CD4-positive, alpha-beta T cell treated with Interleukin-10 for 1 hour (primary cell): ENCODE results near the gene IFIH1.
A peak's percentile ranks its signal among the peaks of the same experiment; 100 is the strongest.

ENCODE experiments used
- DNase-seq: peaks from one replicate; pipeline ENCODE4 v3.0.0-alpha.2; 2020

The IFIH1 gene

DNA sequence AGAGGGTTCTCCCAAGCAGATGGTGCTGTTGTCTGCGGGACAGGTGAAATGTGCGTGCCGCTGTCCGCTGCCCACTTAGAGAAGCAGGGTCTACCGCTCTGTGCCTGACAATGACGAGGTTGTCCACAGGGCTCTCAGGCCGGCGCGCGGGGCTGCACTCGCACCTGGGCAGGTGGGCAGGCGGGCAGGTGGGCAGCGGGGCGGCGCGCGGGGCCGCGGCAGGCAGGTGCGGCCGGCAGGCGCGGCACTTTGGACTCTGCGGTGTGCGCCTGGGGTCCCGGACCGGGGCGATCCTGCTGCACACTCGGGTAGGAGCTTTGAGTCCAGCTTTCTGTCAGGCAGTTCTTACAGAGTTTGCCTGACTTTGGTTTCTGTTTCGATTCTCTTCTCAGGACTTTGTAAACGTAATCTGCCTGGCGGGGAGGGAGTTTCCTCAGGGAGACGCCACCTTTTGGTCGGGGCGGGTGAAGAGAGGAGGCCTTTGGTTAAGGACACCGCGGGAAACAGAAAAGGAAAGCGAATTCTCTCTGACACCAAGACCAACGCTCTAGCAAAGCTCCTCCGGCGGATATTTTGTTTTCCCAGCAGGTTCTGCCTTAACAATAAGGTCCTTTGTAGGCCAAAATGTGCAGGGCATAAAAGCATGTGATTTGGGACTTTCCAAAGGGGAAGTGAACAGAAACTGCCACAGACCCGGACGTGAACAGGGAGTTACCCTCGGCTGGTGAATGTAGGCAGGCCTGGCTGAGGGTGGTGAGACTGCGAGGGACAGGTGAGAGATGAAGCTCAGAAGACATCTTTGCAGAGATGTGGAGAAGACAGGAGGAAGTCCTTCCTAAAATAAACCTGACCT is at the start of gene IFIH1:
Gene IFIH1, minus strand, starts transcription at position 357 of the 853 bp plus-strand sequence. CDS start 377 bp downstream, outside the sequence.
- peak; percentile 89 for DNase-seq

DNA sequence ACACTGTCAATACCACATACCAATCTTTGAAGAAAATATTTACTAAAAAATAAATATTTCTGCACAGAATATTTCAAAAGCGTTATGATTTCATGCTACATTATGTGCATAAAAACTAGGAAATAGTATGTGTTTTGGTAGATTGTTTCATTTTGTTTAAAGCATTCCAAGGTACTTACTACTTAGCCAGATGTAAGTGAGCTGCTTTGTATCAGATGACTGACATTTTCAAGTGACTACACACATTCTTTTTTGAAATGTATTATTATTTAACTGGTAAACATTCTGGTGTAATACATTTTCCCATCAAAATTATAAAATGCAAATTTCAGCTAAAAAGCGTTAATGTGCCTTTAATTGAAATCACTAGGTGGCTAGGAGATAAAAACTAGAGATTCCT is 46.9 kb upstream of the IFIH1 start:
- DNase-seq = no peak

DNA sequence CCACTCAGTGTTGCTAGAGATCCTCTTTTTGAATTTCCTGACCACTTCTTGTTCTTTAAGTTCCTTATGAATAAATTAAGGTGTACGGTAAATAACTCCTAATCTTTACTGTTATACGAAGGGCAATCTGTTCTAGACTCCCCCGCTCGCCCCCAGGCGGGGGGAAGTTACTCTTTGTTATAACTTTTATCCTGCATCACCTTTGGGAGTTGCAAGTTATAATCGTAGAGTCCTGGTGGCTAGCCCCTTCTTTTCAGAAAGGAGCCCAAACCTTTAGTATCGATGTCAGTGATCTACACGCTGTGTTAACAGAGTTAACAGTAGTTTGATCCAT is 26.1 kb upstream of the IFIH1 start:
- no peak for DNase-seq

DNA sequence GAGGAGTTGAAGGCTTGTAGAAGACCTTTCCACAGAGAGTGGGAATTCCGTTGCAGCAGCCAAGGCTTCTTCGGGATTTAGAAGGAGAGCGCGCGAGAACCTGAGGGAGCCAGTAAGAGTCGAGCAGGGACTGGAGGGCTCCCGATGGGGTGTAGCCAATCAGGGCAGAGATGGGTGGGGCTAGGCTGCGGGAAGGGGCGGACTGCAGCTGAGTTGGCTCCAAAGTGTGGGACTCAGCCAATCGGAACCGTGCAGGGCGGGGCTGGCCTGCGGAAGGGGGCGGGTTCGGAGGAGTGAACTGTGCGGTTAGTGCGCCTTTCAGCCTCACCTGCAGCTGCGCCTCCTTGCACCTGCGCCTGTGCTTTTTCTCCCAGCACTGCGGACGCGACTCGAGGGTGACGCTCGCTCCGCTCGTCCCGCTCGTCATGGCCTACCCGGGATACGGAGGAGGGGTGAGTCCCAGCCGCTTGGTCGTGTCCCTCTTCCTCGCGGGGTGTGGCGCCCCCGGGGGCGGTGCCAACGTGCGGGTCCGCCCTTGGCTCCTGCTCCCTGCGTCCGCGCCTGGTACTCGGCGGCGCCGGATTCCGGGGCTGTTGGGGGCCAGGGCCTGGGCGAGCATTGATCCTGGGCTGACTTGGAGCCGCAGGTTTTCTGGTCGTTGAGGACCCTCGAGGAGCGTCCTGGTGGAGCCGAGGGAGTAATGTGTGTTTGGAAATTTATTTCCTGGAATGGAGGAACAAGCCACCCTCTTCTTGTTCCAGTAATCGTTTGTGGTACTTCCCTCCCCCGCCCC is 25.5 kb upstream of the IFIH1 start, which contains the start of gene GCA:
Gene GCA, plus strand, starts transcription at position 309 of the 793 bp plus-strand sequence. Its CDS starts 117 bp downstream, at position 426.
- peak; percentile 98 for DNase-seq

DNA sequence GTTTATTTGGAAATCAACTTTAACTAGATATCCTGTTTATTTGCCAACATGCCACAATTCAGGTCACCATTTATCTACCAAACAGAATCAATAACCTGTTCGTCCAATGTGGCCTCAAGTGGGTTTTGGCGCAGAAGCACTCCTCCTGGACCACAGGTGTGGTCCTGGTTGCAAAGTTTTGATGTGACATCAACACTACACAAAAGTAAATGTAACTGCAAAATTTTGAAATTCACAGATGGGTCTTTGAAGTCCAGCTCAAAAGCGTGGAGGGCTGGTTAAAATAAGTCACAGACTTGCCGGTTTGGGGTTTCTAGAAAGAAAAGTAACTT is 25.0 kb upstream of the IFIH1 start:
- no peak for DNase-seq

DNA sequence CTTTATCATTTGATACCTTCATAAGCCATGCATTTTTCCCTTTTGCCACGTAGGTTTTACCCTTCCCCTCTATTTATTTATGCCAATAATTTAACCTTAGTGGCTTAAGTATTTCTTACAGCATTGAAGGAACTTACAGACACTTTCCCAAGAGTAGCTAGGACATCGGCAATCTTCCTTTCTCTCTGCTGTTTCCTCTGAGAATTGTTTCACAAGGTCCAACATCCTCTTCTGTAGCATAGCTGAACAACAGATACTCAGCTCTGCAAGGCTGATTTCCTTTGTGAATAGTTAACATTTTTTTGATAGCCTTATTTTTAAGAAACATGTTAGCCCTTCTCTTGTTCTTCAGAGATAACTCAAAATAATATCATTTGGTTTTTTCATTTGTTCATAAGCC is 24.4 kb upstream of the IFIH1 start:
- DNase-seq = no peak

DNA sequence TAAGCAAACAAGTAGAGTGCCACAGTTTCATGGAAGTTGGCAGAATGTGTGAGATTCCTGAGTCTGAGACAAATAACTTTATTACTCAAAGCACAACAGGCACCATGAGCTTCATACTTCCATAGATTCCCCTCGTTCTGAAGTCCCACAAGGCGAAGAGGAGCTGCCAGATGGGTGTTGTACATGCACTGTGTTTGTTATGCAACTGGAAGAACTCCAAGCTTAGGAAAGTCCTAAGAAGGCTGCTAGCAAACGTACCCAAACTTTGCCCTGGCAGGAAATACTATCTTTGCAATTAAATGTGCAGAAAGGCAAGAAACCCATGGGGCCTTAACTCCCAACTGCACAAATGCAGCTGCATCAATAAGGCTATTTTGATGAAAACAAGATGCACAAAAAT is 23.8 kb upstream of the IFIH1 start:
- no peak for DNase-seq

DNA sequence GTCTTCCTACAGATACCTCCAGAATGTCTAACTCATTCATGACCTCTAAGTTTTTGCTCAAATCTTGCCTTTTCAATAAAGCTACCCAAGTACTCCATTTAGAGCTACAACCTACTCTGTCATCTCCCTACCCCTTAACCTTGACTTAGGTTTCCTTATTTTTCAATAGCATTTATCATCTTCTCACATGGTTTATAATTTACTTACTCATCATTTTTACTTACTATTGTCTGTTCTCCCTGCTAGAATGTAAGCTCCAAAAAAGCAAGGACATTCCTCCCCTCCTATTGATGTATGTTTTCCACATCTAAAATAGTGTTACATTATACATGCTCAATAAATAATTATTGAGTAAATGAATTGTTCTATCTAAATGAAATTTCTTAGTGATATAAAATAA is 22.3 kb upstream of the IFIH1 start:
- DNase-seq = no peak

DNA sequence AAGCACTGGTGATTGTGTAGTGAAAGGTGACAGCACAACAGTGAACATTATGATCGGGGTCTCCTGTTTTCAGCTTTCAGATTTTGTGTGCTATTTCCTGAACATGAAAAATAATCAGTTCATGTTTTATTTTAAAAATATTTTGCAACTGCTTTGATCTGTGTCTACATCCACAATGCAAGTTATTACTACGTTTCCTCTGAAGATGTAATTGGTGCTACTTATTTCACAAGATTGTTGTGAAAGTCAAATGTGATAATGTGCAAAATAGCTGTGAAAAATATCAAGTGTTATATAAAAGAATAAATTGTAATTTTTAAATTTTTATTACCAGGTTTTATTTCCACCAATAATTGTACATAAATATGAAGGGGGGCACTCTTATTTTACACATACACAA is 19.4 kb upstream of the IFIH1 start:
- no peak for DNase-seq

DNA sequence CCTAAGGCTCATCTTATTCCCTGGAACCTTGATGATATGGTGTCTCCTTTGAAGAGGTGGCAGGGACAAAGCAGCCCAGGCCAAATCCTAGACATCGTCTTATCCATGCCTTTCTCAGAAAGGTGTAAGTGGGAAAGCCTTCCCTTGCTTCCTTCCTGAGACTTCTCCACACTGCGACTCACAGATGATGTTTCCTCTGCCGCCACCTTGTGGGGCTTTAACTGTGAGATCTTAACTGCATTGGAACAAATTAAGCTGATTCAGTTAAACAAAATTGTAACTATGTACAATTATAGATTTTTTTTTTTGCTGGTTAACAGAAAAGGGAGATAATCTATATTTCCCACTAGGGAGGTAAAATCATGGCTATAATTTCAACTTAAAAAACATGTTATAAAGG is 15.5 kb upstream of the IFIH1 start:
- peak; percentile 37 for DNase-seq

DNA sequence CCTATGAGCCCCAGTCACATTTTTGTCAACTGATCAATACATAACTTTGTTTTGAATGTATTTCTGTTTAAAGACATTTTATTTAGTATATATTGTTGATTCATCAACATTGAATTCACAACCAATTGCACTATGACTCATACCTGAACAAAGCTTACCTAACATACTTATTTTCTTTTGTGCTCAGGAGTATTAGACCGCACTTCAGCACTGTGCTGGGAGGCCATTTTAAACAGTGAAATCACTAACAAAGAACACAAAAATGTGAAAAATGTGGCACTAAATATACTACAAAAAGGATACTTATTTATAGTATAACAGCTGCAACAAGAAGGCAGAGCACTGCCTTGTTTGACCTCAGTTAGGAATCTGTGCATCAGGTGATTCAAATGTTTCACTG is 12.4 kb upstream of the IFIH1 start:
- DNase-seq = no peak

DNA sequence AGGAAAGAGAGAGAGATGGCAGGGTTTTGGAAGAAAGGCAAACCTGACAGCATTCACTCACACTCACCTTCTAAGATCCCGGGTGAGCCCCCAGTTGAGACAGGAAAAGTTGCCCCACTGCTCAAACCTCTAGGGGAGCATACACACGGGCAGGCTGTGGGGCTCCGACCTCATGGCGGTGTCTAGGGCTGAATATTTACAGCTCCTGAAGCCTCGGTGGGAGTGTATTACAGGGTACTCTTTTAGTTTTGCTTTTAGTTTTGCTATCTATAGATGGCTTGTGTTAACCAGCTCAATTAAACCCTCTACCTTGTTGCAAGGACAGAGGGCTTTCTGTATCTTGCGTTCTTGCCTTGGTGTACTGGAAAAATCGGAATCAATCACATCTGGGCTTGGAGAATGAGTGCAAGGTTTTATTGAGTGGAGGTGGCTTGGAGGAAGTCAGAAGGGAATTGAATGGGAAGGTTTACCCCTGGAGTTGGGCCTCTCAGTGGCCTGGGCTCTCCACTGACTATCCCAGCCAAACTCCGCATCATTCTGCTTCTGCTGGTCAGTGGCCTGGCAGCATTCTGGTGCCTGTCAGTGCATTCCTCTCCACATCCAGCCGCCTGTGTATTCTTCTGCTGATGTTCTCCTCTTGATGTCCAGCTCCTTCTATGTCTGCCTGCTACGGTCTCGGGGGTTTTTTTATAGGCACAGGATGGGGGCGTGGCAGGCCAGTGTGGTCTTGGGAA is 10.1 kb upstream of the IFIH1 start:
- DNase-seq = no peak

DNA sequence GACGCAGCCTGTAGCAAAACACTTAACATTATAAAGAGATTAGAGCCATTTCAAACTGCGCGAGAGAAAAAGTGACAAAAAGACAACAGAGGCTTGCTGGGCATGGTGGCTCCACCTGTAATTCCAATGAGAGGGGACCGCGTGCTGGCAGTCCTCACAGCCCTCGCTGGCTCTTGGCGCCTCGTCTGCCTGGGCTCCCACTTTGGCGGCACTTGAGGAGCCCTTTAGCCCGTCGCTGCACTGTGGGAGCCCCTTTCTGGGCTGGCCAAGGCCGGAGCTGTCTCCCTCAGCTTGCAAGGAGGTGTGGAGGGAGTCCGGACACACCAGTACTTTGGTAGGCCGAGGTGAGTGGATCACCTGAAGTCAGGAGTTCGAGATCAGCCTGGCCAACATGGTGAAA is 9.3 kb upstream of the IFIH1 start:
- no peak for DNase-seq

DNA sequence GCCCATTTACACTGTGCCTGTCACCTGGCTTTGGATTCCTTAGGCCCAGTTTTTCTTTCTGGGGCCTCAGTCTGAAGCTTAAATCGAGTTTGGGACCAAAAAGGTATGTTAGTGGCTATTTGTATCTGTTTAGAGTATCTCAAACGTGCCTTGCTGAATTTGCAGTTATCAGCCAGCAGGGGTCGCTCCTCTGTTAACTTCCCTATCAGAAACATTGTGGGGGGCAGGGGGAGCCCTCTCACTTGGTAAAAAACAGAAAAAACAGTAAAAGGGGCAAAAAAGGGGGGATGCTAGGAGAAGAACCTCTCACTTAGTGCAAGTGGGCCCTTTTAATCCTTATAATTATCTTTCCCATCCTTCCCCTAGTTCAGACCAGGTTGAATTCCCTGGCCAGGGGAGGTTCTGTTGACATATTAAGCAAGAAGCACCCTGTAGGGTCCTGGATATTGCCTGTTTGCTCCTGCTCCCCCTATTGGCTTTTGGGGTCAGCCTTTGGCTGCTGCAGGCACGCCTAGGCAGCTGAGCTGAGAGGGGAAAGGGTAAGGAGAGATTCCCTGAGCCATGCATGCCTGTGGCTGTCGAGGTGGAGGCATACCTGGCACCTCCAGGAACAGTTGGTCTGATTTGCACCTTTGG is 8.8 kb upstream of the IFIH1 start:
- DNase-seq = peak; percentile 41

DNA sequence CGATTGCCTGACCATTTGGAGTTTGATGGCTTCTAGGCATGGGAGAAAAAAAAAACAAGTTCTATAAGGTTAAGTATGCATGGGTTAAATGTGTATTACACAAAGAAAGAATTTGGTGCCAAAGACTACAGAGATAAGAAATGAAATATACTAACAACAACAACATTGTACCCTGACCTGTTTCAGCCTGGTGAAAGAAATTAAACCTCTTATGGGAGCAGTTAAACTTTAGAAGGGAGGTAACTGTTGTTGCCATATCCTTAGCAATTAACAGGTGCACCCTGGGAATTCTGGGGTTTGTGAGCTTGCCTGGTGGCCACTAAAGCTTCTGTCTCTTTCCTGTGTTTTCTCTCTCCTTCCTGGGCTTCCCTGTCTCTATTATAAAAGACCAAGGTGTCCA is 6.5 kb upstream of the IFIH1 start:
- no peak for DNase-seq

DNA sequence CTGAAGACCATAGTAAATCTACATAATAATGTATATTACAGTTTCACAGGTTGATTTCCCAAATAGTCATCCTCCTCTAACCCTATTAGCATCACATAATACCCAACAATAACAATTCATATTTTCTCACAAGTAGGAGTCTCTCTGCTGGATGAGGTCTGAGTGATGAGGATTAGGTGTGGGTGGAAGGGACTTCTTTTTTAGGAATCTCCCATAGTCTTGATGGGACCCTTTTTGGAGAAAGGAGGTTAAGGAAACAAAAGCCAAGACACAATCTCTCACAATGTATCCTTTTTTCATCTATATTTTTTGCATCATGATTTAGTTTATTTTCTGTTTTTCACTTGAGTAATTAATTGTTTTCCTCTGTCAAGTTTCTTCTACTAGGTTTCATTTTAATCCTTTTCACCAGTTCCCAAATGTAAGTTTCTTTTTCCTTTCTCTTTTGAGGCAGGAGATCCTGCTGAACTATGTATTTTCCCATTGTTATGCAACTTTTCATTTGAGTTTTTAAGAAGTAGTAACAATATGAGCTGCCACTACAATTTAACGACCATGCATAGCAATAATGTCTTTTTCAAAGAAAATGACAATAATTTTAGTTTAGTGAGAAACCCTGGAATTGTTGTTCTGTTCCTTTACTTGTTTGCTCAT is 2.5 kb upstream of the IFIH1 start:
- no peak for DNase-seq

DNA sequence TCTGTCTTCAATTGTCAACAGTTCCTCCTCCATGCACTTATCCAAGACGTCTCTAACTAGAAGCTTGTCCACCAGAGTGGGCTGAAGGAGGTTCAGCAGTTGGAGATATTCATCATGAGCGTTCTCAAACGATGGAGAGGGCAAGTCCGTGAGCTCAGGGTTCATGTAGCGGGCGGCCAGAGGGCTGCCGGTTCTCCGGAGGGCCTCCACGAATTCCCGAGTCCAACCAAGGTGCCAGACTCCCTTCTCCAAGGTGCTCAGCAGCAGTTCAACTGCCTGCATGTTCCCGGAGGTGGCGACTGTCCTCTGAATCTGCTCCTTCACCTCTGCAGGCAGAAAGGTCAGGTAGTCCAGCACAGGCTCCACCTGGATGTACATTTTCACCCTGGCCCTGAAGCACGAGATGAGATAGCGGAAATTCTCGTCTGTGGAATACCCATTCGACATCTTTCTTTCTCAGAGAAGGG is 590 bp downstream of the IFIH1 start:
- no peak for DNase-seq

DNA sequence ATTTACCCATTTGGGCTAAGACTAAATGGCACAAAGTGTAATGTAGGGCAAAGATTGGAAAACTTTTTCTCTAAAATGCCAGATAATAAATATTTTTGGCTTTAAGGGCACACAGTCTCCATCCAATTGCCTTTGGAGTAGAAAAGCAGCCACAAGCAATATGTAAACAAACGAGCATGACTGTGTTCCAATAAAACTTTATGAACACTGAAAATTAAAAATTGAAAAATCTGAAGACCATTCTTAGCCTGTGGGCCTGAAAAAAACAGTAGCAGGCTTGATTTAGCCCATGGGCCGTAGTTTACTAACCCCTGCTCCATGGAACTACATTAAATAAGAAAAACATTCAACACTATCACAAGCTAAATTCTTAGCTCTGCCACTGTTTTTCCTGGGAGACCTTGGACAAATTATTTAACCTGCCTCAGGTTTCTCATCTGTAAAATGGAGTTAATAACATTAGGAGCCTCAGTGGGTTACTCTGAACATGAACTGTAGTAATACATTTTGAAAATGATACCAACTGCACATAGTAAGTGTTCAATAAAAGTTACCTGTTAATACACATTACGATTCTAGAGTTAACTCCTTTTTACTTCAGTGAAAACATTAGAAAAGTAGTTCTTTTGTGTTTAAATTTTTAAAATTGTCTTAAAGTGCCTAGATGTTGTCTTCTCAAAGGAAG is 1.3 kb downstream of the IFIH1 start:
- no peak for DNase-seq

DNA sequence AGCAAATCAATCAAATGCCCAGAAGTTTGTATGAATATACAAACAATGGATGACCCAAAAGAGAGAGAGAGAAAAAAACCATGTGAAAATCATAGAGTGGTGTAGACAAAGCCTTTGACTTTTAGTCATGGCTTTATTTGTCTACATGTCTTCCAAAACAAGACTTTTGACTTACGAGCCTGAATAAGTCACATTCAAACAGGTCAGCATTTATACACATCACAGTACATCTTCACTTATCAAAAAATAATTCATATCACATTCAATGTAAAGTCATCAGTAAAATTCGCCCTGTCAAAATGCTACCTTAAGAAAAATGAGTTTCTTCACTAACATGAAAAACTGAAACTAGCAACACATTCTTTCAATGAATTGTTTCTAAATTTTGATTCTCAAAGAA is 1.9 kb downstream of the IFIH1 start:
- no peak for DNase-seq

DNA sequence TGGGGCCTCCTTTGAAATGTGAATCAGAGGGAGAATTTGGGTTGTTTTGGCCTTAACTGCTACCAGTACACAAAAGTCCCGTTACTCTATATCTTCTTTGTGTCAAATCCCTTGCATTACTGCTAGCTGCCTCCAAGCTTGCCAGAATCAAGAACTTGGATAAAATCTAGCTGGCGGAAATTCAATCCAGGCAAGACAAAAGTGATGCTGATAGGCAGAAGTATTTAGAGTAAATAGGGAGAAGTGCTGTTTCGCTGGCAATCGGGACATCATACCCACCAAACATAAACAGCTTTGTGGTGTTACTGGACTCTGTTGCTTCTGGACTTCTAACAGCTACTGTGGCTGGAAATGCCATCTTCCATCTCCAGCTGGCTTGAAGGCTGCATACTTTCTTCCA is 2.5 kb downstream of the IFIH1 start:
- DNase-seq = no peak

DNA sequence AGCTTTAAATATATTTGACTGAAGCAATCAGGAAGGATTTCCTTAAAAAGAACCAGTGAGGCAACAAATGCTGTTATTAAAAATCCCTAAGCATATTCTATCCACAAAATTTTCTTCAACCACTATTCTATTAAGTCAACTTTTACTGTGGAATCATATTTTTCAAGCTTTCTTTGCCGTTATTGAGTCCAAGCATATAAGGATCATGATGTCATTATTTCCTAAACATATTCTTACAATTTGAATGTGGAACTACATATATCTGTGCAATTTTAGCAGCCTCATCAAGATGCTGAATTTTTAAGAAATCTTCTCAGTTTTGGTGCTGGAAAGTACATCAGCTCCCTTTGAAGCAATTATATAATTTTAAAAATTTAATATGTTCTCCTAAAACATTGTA is 5.6 kb downstream of the IFIH1 start:
- no peak for DNase-seq
